K562 (cell line): ENCODE measurements around the gene CYS1. TPM values are rescaled to one million over a fixed set of nuclear protein-coding genes. Genes with fewer than 3 reads are reported as not detected.
A peak's percentile ranks its signal among the peaks of the same experiment; 100 is the strongest.

Experiments
- ARID1B ChIP-seq: fragments of 450-650 bp; IDR thresholded peaks from 2 replicates; pipeline ENCODE4 v1.6.1; 2016; ENCODE audit warnings: antibody characterized with exemption, mild to moderate bottlenecking, inconsistent platforms
- ARNT ChIP-seq, 2 experiments: fragments of 450-650 bp; IDR thresholded peaks; 2 replicates each; pipeline ENCODE4 v1.6.1; 2016; ENCODE audit warnings: mild to moderate bottlenecking in 1 of 2
- ATF2 ChIP-seq: sonication (generic); formaldehyde crosslinking; IDR thresholded peaks from 2 replicates; pipeline ENCODE4 v1.8.1; 2022; ENCODE audit warnings: missing genetic modification reagents
- CTBP1 ChIP-seq: fragments of 450-650 bp; IDR thresholded peaks from 2 replicates; pipeline ENCODE4 v1.6.1; 2016; ENCODE audit warnings: borderline replicate concordance
- EP300 ChIP-seq: IDR thresholded peaks from 2 replicates; pipeline ENCODE4 v1.6.1; 2012; ENCODE audit warnings: low read length, improper control_type of control experiment
- FOXP4 ChIP-seq: sonication (generic); formaldehyde crosslinking; IDR thresholded peaks from 2 replicates; pipeline ENCODE4 v1.8.0; 2022; ENCODE audit warnings: mild to moderate bottlenecking, missing genetic modification reagents, borderline replicate concordance
- HNRNPUL1 ChIP-seq: fragments of 200-400 bp; formaldehyde crosslinking; IDR thresholded peaks from 2 replicates; pipeline ENCODE4 v1.6.1; 2017; ENCODE audit warnings: low read length
- IFI16 ChIP-seq: fragments of 250-450 bp; sonication (Bioruptor Pico); IDR thresholded peaks from 2 replicates; pipeline ENCODE4 v2.1.2; 2022; ENCODE audit warnings: mild to moderate bottlenecking, inconsistent platforms
- LCOR ChIP-seq: sonication (generic); formaldehyde crosslinking; IDR thresholded peaks from 2 replicates; pipeline ENCODE4 v1.8.0; 2022; ENCODE audit warnings: mild to moderate bottlenecking, missing genetic modification reagents
- MEF2D ChIP-seq: conservative IDR thresholded peaks from 2 replicates; pipeline ENCODE4 v1.6.1; 2016; ENCODE audit warnings: low read depth, missing genetic modification characterization, missing compliant biosample characterization
- RBM39 ChIP-seq: fragments of 200-400 bp; formaldehyde crosslinking; optimal IDR thresholded peaks from 2 replicates; pipeline ENCODE3; 2018; ENCODE audit warnings: low read depth, low read length
- RNF219 ChIP-seq: fragments of 250-450 bp; sonication (Bioruptor Pico); IDR thresholded peaks from 2 replicates; pipeline ENCODE4 v1.5.0; 2022; ENCODE audit warnings: mild to moderate bottlenecking
- SAFB ChIP-seq: fragments of 200-400 bp; formaldehyde crosslinking; IDR thresholded peaks from 2 replicates; pipeline ENCODE4 v1.6.1; 2017; ENCODE audit warnings: low read depth, low read length, borderline replicate concordance
- TCF3 ChIP-seq: sonication (generic); formaldehyde crosslinking; IDR thresholded peaks from 2 replicates; pipeline ENCODE4 v1.4.0; 2020; ENCODE audit warnings: mild to moderate bottlenecking, missing genetic modification reagents
- TGIF2 ChIP-seq: sonication (generic); formaldehyde crosslinking; IDR thresholded peaks from 2 replicates; pipeline ENCODE4 v1.8.1; 2022; ENCODE audit warnings: mild to moderate bottlenecking, missing genetic modification reagents, moderate library complexity
- TRIM28 ChIP-seq: fragments of 450-650 bp; IDR thresholded peaks from 2 replicates; pipeline ENCODE4 v1.6.1; 2017
- ZBTB9 ChIP-seq: fragments of 450-650 bp; formaldehyde crosslinking; IDR thresholded peaks from 2 replicates; pipeline ENCODE4 v1.4.0; 2020; ENCODE audit warnings: mild to moderate bottlenecking, moderate library complexity
- ZNF175 ChIP-seq: fragments of 200-800 bp; sonication (Bioruptor generic); IDR thresholded peaks from 2 replicates; pipeline ENCODE4 v1.6.1; 2016; ENCODE audit warnings: low read depth, mild to moderate bottlenecking, missing genetic modification characterization, missing compliant biosample characterization
- ZNF232 ChIP-seq: sonication (generic); formaldehyde crosslinking; IDR thresholded peaks from 2 replicates; pipeline ENCODE4 v1.8.0; 2022; ENCODE audit warnings: mild to moderate bottlenecking, missing genetic modification reagents
- ZNF277 ChIP-seq: fragments of 250-450 bp; sonication (Bioruptor Pico); IDR thresholded peaks from 2 replicates; pipeline ENCODE4 v1.8.0; 2022; ENCODE audit warnings: inconsistent platforms, mild to moderate bottlenecking, moderate library complexity, borderline replicate concordance
- ZNF830 ChIP-seq: fragments of 250-450 bp; sonication (Bioruptor Pico); IDR thresholded peaks from 2 replicates; pipeline ENCODE4 v1.5.0; 2021; ENCODE audit warnings: mild to moderate bottlenecking
- polyA plus RNA-seq, 8 experiments: library from polyadenylated mRNA; depleted of rRNA in 4 of 8; stranded (reverse) in 5 of 8; unstranded in 3 of 8; fragments of >200 nt; fragmentation: Nextera tagmentation in 2 of 8; fragmentation: Illumina TruSeq in 1 of 8; extraction: Ambion mirVana in 2 of 8; extraction: Trizol in 1 of 8; gene quantifications; 2 replicates each; pipeline versions ENCODE4 v1.2.1 to v1.2.3, GENCODE V29; 2011 to 2014; ENCODE audit warnings: inconsistent platforms in 1 of 8, missing spikeins in 1 of 8
- total RNA-seq, 7 experiments: library from RNA; depleted of rRNA in 6 of 7; stranded (reverse); fragments of >200 nt in 6 of 7; fragmentation: Illumina TruSeq in 2 of 7; extraction: Trizol in 2 of 7; gene quantifications; 2 replicates each; pipeline versions ENCODE4 v1.2.1 to v1.2.3, GENCODE V29; 2011 to 2021; ENCODE audit warnings: low replicate concordance in 1 of 7

CYS1 gene
- total and polyA plus RNA-seq, 9 of the 15 experiments (the other 6 are each of a cell fraction or from before 2014, with no cell fraction given), result 0.11 to 0.13 TPM; not detected in 7

GRCh38 chr2:10122500-10123280, 42.5 kb upstream of the CYS1 start, which contains the start of gene RRM2 (continued):
- no peak for TF ChIP-seq ZNF175 (CRISPR knock-in tag)
- no peak for TF ChIP-seq ZBTB9 (CRISPR knock-in tag)
- no peak for TF ChIP-seq EP300
- TF ChIP-seq ZNF232, result peak; percentile 89; the same call in 1 of the 2 replicates
- TF ChIP-seq ARID1B, result no peak
- TF ChIP-seq ATF2, result no peak
- TF ChIP-seq TGIF2 (CRISPR knock-in tag), result peak; percentile 84
- TF ChIP-seq TRIM28, result peak; percentile 38; the same call in 1 of the 2 replicates
- no peak for TF ChIP-seq ZNF277 (CRISPR knock-in tag)
- no peak for TF ChIP-seq ZNF830 (CRISPR knock-in tag)
- TF ChIP-seq CTBP1, result peak; percentile 36; the same call in 1 of the 2 replicates
- TF ChIP-seq RBM39, result peak; percentile 92
- no peak for TF ChIP-seq HNRNPUL1
- TF ChIP-seq FOXP4 (CRISPR knock-in tag), result no peak
- no peak for TF ChIP-seq IFI16 (CRISPR knock-in tag)
- TF ChIP-seq SAFB, result no peak; the same call in none of the 2 replicates
- no peak for TF ChIP-seq ARNT (IDR thresholded peaks at IDR 0.05)
- no peak for TF ChIP-seq TCF3 (CRISPR knock-in tag)
- no peak for TF ChIP-seq MEF2D
- peak; percentile 91 for TF ChIP-seq LCOR (CRISPR knock-in tag)
- TF ChIP-seq RNF219 (CRISPR knock-in tag), result no peak
